ENCODE results near the gene STAP2.
A peak's percentile ranks its signal among the peaks of the same experiment; 100 is the strongest.
"Not testable (repeated sequence)": the region's sequence is repeated elsewhere in the genome, so short reads cannot be mapped to it uniquely, and the experiment has no call there.

STAP2 gene

DNA sequence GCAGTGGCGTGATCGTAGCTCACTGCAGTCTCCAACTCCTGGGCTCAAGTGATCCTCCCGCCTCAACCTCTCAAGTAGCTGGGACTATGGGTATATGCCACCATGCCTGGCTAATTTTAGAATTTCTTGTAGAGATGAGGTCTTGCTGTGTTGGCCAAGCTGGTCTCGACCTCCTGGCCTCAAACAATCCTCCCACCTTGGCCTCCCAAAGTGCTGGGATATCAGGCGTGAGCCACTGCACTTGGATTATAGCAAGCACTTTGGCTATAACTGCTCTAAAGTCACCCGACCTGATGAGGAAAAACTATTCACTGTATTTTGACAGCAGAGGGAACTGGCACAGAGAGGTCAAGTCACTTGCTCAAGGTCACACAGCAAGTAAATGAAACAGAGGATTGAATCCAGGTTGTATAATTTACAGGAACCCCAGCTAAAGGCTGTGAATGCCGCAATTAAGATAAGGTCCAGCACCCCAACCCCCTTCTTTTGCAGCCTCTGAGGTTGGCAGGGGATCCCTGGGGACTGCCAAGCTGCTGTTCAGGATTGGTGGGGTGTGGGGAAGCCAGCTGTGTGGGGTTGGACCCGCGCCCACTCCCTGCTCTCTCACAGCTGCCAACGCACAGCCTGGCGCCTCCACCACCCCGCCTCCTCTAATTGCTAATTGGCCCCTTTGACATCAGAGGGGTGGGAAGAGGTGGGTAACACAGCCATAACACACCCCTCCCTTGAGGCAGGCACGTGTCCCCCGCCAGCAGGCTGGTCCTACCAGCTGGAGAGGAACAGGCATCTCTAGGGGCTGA, 42.5 kb downstream of the STAP2 start:
- peak; percentile 68 for DNase-seq

DNA sequence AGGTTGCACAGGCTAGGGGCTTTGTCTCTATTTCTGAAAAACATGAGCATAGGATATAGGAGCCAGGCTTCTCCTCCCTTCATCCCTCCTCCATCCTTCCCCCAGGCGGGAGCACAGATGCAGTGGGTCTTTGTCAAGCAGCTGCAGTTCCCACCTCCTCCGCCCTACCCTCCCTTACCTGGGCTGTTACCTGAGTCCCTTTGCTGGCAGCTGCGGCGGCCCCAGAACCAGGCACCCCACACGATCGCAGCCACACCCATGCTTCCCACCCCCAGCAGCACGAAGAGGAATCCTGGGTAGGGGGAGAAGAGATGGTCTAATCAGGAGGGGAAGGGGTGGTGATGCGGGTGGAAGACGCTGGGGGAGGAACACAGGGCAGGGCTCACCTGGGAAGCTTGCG, 44.2 kb downstream of the STAP2 start:
- DNase-seq: no peak

DNA sequence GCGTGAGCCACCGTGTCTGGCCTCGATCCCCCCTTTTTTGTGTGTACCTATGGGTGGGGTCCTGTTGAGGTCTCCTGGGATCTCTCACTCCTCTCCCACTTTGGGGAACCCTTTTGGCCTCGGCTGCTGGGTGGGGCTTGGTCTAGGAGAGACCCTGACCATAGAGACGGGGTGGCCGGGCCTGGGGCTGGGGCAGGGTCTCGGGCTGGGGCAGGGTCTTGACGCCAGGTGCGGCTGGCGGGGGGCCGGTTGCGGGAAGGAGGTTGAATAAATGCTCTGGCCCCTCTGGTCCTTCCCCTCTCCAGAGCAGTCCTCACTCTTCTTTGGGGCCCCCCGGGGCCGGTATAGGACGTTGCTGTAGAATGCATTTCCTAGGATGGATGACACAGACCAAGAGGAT, 46.1 kb downstream of the STAP2 start:
- DNase-seq: no peak

DNA sequence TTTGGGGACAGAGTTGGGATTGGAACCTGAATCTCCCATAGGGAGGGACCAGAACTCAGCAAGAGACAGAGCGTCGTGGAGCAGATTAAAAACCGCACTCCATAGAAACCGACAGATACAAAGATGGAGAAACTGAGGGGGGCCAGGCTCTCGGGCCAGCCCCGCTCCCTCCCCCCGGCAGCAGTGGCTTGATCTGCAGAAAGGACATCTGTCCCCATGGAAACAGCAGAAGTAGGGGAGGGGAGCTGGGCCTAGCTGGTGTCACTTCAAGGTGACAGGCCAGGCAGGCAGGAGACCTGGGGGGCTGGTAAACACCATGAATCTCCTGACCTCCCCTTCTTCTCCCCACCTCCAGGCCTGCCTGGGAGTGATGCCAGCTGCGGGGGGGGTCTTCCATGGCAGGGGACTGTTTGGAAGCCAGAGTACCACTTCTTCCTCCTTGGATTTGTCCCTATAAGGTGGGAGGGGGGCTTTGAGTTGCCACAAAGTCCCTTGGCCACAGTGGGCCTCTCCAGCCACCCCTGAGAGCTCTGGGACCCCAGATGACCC, 47.4 kb downstream of the STAP2 start:
- DNase-seq: no peak

GRCh38 chr19:4288091-4288777, 50.4 kb downstream of the STAP2 start:
- no peak for DNase-seq

- not testable (repeated sequence) for DNase-seq
Observed at GRCh38 chr19:4286141-4286540, 52.5 kb downstream of the STAP2 start.

GRCh38 chr19:4284974-4285373, 53.7 kb downstream of the STAP2 start:
- DNase-seq: no peak

DNA sequence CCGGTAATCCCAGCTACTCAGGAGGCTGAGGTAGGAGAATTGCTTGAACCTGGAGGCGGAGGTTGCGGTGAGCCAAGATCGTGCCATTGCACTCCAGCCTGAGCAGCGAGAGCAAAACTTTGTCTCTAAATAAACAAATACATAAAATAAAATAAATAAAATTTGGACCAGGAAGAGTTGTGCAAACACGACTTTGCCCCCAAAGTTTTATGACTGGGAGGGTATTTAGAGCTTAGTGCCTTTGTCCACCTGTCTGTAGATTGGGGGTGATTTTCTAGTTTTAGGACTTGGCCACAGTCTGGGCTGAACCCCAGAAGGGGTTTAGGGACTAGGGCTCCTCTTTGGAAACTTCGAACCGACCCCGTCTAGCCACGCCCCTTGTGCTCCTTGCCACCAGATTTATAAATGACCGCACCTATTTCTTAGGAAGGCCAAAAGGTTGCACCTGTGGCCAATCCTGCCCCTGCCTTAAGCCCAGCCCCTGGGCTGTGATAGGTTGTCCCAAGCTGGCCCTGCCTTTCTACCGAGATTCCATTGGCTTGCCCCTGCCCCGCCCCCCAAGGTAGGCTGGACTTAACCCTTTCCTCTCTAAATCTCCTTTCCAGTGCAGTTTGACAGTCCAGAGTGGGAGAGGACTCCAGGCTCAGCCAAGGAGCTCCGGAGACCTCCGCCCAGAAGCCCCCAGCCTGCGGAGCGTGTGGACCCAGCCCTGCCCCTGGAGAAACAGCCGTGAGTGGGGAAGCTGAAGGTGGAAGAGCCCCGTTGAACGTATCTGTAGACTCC, 54.3 kb downstream of the STAP2 start:
- no peak for DNase-seq

DNA sequence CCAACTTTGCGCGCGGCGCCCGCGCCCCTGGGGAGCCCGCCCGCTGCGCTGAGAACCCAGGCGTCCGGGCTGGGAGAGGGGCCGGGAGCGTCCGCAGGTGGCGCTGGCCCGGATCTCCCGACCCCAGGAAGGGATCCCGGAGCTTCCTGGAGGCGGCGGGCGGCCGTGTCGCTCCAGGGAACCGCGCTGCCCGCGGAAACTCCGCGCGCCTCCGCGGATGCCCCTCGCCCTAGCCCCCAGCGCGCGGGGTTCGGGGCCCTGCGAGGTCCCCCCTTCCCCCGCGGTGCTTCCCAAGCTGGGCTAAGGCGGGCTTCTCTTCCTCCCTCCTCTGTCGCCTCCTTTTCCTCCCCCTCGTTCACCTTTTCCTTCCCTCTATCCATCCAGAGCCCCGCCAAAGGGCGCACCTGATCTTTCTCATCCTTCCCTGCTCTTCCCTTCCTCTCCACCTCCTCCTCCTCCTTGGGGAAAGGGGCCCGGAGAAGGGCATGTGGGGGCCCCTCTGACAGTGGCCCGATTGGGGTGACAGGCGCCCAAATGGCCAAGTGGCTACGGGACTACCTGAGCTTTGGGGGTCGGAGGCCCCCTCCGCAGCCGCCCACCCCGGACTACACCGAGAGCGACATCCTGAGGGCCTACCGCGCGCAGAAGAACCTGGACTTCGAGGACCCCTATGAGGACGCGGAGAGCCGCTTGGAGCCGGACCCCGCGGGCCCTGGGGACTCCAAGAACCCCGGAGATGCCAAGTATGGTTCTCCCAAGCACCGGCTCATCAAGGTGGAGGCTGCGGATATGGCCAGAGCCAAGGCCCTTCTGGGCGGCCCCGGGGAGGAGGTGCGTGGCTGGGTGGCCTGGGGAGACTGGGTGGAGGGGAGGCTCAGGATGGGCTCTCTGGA, 58.9 kb downstream of the STAP2 start:
- no peak for DNase-seq

GRCh38 chr19:4279267-4279529, 59.4 kb downstream of the STAP2 start:
- DNase-seq: no peak

- no peak for DNase-seq
Observed at GRCh38 chr19:4278419-4279266, 60.0 kb downstream of the STAP2 start, which contains the start of gene SHD. Gene SHD, plus strand, starts transcription at chr19:4279266. Its CDS starts 798 bp downstream, at chr19:4280064.

GRCh38 chr19:4278010-4278409, 60.6 kb downstream of the STAP2 start:
- no peak for DNase-seq

GRCh38 chr19:4277191-4277696, 61.4 kb downstream of the STAP2 start:
- no peak for DNase-seq

DNA sequence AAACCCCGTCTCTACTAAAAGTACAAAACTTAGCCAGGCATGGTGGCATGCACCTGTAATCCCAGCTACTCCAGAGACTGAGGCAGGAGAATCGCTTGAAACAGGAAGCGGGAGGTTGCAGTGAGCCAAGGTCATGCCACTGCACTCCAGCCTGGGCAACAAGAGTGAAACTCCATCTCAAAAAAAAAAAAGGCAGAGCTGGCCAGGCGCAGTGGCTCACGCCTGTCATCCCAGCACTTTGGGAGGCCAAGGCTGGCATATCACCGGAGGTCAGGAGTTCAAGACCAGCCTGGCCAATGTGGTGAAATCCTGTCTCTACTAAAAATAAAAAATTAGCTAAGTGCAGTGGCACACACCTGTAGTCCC, 64.3 kb downstream of the STAP2 start:
- DNase-seq: not testable (repeated sequence)

Measured in NCI-H2107 (cell line).